HCT116 (cell line): Measurements from ENCODE around the gene FAT1. TPM values are rescaled to one million over a fixed set of nuclear protein-coding genes. Genes with fewer than 3 reads are reported as not detected.

Source experiments
- ATAC-seq: fragments of 200-7000 bp; cut with Tn5 transposase; 2 replicates; pipeline ENCODE4 v1.9.1; 2020; ENCODE audit warnings: mild to moderate bottlenecking, moderate library complexity
- BruUV-seq: library from RNA; stranded (reverse); fragments of 400-500 nt; replicated peaks from 2 replicates; lab custom pipeline; 2021; lab: Mats Ljungman, UMichigan
- CTCF ChIA-PET: fragments of 300-600 bp; sonication (Branson Sonifier 250); formaldehyde crosslinking; loops from one replicate; lab custom pipeline; 2021; ENCODE audit warnings: antibody characterized with exemption; lab: Charles Lee
- POLR2A ChIA-PET: fragments of 300-600, 350-600 bp; sonication (Branson Sonifier 250); formaldehyde crosslinking; loops from one replicate; lab custom pipeline; 2021; ENCODE audit warnings: antibody characterized with exemption; lab: Charles Lee
- RAD21 ChIA-PET, 2 experiments: fragments of 300-600 bp; sonication (Branson Sonifier 250); formaldehyde crosslinking; loops; one replicate each; lab custom pipeline; 2023; ENCODE audit warnings: low total read pairs in 2 of 2; ENCODE audit not compliant: uncharacterized antibody in 2 of 2, unreplicated experiment in 2 of 2, low non-redundant PET in 1 of 2; lab: Charles Lee
- DNase-seq: peaks from one replicate; pipeline ENCODE4 v3.0.0-alpha.2; 2010; ENCODE audit warnings: low read depth, low spot score
- H2AFZ ChIP-seq: fragments of 200-600 bp; shearing (Covaris generic), sonication (generic); 2 replicates; pipeline ENCODE4 v1.6.1; 2017; ENCODE audit warnings: low read depth, mixed run types, mixed read lengths, antibody characterized with exemption, low read length; ENCODE audit not compliant: poor library complexity, severe bottlenecking
- H3K27ac ChIP-seq: 2 replicates; pipeline ENCODE4 v1.5.1; 2012; ENCODE audit warnings: low read depth, low read length
- H3K27me3 ChIP-seq: fragments of 200-600 bp; sonication (generic); 2 replicates; pipeline ENCODE4 v1.6.1; 2016; ENCODE audit warnings: mixed run types, low read length, mixed read lengths; ENCODE audit not compliant: insufficient read depth
- H3K36me3 ChIP-seq, 2 experiments: fragments of 200-500 bp in 1 of 2; fragments of 200-600 bp in 1 of 2; sonication (Bioruptor generic) in 1 of 2; sonication (generic) in 1 of 2; 2 replicates each; pipeline versions ENCODE4 v1.5.1 to v1.6.1; 2014 to 2016; ENCODE audit warnings: low read length in 2 of 2, inconsistent platforms in 1 of 2, mixed read lengths in 1 of 2, mixed run types in 1 of 2; ENCODE audit not compliant: insufficient read depth in 2 of 2, control insufficient read depth in 1 of 2
- H3K4me1 ChIP-seq, 2 experiments: fragments of 200-600 bp in 1 of 2; sonication (generic) in 1 of 2; 2 replicates each; pipeline versions ENCODE4 v1.5.1 to v1.6.1; 2012 to 2017; ENCODE audit warnings: low read length in 2 of 2, inconsistent platforms in 1 of 2, mild to moderate bottlenecking in 1 of 2, mixed read lengths in 1 of 2, mixed run types in 1 of 2, moderate library complexity in 1 of 2; ENCODE audit not compliant: insufficient read depth in 2 of 2, control insufficient read depth in 1 of 2
- H3K4me2 ChIP-seq: fragments of 200-600 bp; sonication (generic); 2 replicates; pipeline ENCODE4 v1.6.1; 2017; ENCODE audit warnings: mixed run types, low read length, mixed read lengths
- H3K4me3 ChIP-seq, 2 experiments: fragments of 200-600 bp in 1 of 2; sonication (generic) in 1 of 2; replicated peaks in 1 of 2; 2 replicates each; pipeline ENCODE4 v1.5.1; 2011 to 2016; ENCODE audit warnings: low read length in 2 of 2, control low read depth in 1 of 2, low read depth in 1 of 2, mild to moderate bottlenecking in 1 of 2, mixed read lengths in 1 of 2, mixed run types in 1 of 2
- H3K79me2 ChIP-seq: fragments of 200-600 bp; sonication (generic); 2 replicates; pipeline ENCODE4 v1.6.1; 2017; ENCODE audit warnings: mild to moderate bottlenecking, mixed run types, low read length, moderate library complexity, mixed read lengths; ENCODE audit not compliant: insufficient read depth
- H3K9ac ChIP-seq: fragments of 200-600 bp; sonication (generic); 2 replicates; pipeline ENCODE4 v1.6.1; 2016; ENCODE audit warnings: low read length, mixed read lengths
- H3K9me2 ChIP-seq: fragments of 200-600 bp; sonication (generic), shearing (Covaris generic); 2 replicates; pipeline ENCODE4 v1.6.1; 2017; ENCODE audit warnings: mixed run types, mild to moderate bottlenecking, moderate library complexity; ENCODE audit not compliant: insufficient read depth
- H3K9me3 ChIP-seq, 2 experiments: fragments of 200-500 bp in 1 of 2; fragments of 200-600 bp in 1 of 2; sonication (Bioruptor generic) in 1 of 2; sonication (generic) in 1 of 2; 2 replicates each; pipeline ENCODE4 v1.6.1; 2014 to 2017; ENCODE audit warnings: low read length in 2 of 2, mixed read lengths in 2 of 2, inconsistent platforms in 1 of 2, low read depth in 1 of 2, mild to moderate bottlenecking in 1 of 2, mixed run types in 1 of 2, moderate library complexity in 1 of 2; ENCODE audit not compliant: control insufficient read depth in 1 of 2, insufficient read depth in 1 of 2
- H4K20me1 ChIP-seq: fragments of 200-600 bp; sonication (generic), shearing (Covaris generic); 2 replicates; pipeline ENCODE4 v1.6.1; 2017; ENCODE audit warnings: mixed run types, mild to moderate bottlenecking, moderate library complexity; ENCODE audit not compliant: insufficient read depth
- CTCF ChIP-seq, 3 experiments: fragments of 200-600 bp in 1 of 3; sonication (generic) in 1 of 3; IDR thresholded peaks in 2 of 3; conservative IDR thresholded peaks in 1 of 3; 2 replicates each; pipeline ENCODE4 v1.5.1; 2012 to 2017; ENCODE audit warnings: low read depth in 2 of 3, low read length in 2 of 3, antibody characterized with exemption in 1 of 3, borderline replicate concordance in 1 of 3, control low read depth in 1 of 3, mild to moderate bottlenecking in 1 of 3, mixed read lengths in 1 of 3, mixed run types in 1 of 3, moderate library complexity in 1 of 3; ENCODE audit not compliant: insufficient read depth in 1 of 3
- EZH2 ChIP-seq: fragments of 200-600 bp; sonication (generic); IDR thresholded peaks from 2 replicates; pipeline ENCODE4 v1.6.1; 2017; ENCODE audit warnings: antibody characterized with exemption, mixed run types
- POLR2AphosphoS5 ChIP-seq: IDR thresholded peaks from 2 replicates; pipeline ENCODE4 v1.6.1; 2011; ENCODE audit warnings: mild to moderate bottlenecking, low read depth, low read length, moderate library complexity
- ZNF274 ChIP-seq: fragments of 200-500 bp; sonication (Bioruptor generic); IDR thresholded peaks from 2 replicates; pipeline ENCODE4 v1.6.1; 2014; ENCODE audit warnings: mild to moderate bottlenecking, low read depth, low read length, inconsistent platforms
- intact Hi-C: fragments of 100-400 bp; cut with micrococcal nuclease; formaldehyde crosslinking; loops from 2 replicates; pipeline ENCODE4 v1.10.0; 2022
- total RNA-seq: library from RNA; stranded (reverse); gene quantifications from one replicate; pipeline ENCODE4 v1.2.1, GENCODE V29; 2021; ENCODE audit not compliant: unreplicated experiment

Gene FAT1
- total RNA-seq, 1 experiment from 2014 or later = 676 TPM

- no peaks in the 10 kb centered on the region for H3K9me3 ChIP-seq
- CTCF ChIA-PET = interaction anchor here (1.7 kb wide), 1 partner anchor 221 kb away, joined by 3 read pairs; no protein-coding TSS in a partner anchor
- H3K4me2 ChIP-seq = peak overlapping the region; percentile 92
- RAD21 ChIA-PET = interaction anchor here in 1 of 2 experiments (1.7 kb wide), 1 partner anchor 204 kb away, joined by 4 read pairs; no protein-coding TSS in a partner anchor
- H3K4me1 ChIP-seq = peaks cover 31 to 55% of the 10 kb centered on the region in 2 experiments
- BruUV-seq = no TSS peak
- intact Hi-C loops = loop anchor here (1.0 to 10.0 kb wide), 8 partner anchors 79 to 1267 kb away; partner anchors contain the start of gene ZFP42
- no peak overlapping the region for H2AFZ ChIP-seq
- peak overlapping the region; percentile 91 to 97 for H3K4me3 ChIP-seq
- ATAC-seq (peak; percentile 23), DNase-seq (peak; percentile 63)
- no peaks in the 10 kb centered on the region for H3K27me3 ChIP-seq
- peak overlapping the region; percentile 96 for H3K27ac ChIP-seq
- H3K9ac ChIP-seq = peak overlapping the region; percentile 92
- peaks cover 49% of the 10 kb centered on the region for H3K79me2 ChIP-seq
- H4K20me1 ChIP-seq = no peaks in the 10 kb centered on the region
- no peaks in the 10 kb centered on the region for H3K9me2 ChIP-seq
- peaks cover 8 to 14% of the 10 kb centered on the region in 2 experiments; a peak in 3 of 4 replicates for H3K36me3 ChIP-seq
- POLR2A ChIA-PET = interaction anchor here (1.1 to 2.0 kb wide), 6 partner anchors 81 to 205 kb away, joined by 3 to 6 read pairs (median 4); no protein-coding TSS in a partner anchor
- TF ChIP-seq EZH2 = no peak
- TF ChIP-seq CTCF (IDR thresholded peaks at IDR 0.05 in 2 of 3, conservative IDR thresholded peaks at IDR 0.05 in 1 of 3; ENCODE audit: borderline replicate concordance in 1 of 3, insufficient read depth in 1 of 3, low read depth in 2 of 3, low read length in 2 of 3) = no peak; a peak in 1 of 6 replicates
- no peak for TF ChIP-seq ZNF274
- peak; percentile 40; the same call in 1 of the 2 replicates for TF ChIP-seq POLR2AphosphoS5
Measured at GRCh38 chr4:186727977-186728519, 4.4 kb upstream of the FAT1 start.
